ENCODE results near the gene RPS6KL1. TPM values are rescaled to one million over a fixed set of nuclear protein-coding genes. Genes with fewer than 3 reads are reported as not detected.

Gene RPS6KL1
- total RNA-seq, 2 donors from 2014 or later: 8.0 to 16.2 TPM

GRCh38 chr14:74886001-74886400 is 37.1 kb downstream of the RPS6KL1 start:
- Histone ChIP-seq H3K36me3 (replicated peaks in 1 of 2; ENCODE audit: insufficient read depth in 1 of 2, low read depth in 2 of 2) (peaks cover 6 to 9% of the 10 kb centered on the region in 2 donors), H3K27me3 (no peaks in the 10 kb centered on the region), H3K4me1 (peaks cover 57% of the 10 kb centered on the region), H3K9me3 (no peaks in the 10 kb centered on the region), H3K27ac (no peak overlapping the region), H3K4me3 (no peak overlapping the region)
- intact Hi-C loops (cut with DNase I): no loop called here
- no peak for DNase-seq
- 82% methylated on average over 2 to 3 of the region's 3 CpGs for WGBS, 2 donors
- no peak for ATAC-seq
- TF ChIP-seq, protein P1, sequence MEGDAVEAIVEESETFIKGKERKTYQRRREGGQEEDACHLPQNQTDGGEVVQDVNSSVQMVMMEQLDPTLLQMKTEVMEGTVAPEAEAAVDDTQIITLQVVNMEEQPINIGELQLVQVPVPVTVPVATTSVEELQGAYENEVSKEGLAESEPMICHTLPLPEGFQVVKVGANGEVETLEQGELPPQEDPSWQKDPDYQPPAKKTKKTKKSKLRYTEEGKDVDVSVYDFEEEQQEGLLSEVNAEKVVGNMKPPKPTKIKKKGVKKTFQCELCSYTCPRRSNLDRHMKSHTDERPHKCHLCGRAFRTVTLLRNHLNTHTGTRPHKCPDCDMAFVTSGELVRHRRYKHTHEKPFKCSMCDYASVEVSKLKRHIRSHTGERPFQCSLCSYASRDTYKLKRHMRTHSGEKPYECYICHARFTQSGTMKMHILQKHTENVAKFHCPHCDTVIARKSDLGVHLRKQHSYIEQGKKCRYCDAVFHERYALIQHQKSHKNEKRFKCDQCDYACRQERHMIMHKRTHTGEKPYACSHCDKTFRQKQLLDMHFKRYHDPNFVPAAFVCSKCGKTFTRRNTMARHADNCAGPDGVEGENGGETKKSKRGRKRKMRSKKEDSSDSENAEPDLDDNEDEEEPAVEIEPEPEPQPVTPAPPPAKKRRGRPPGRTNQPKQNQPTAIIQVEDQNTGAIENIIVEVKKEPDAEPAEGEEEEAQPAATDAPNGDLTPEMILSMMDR (IDR thresholded peaks at IDR 0.05): no peak
- TF ChIP-seq POLR2A (IDR thresholded peaks at IDR 0.05): no peak

DNA sequence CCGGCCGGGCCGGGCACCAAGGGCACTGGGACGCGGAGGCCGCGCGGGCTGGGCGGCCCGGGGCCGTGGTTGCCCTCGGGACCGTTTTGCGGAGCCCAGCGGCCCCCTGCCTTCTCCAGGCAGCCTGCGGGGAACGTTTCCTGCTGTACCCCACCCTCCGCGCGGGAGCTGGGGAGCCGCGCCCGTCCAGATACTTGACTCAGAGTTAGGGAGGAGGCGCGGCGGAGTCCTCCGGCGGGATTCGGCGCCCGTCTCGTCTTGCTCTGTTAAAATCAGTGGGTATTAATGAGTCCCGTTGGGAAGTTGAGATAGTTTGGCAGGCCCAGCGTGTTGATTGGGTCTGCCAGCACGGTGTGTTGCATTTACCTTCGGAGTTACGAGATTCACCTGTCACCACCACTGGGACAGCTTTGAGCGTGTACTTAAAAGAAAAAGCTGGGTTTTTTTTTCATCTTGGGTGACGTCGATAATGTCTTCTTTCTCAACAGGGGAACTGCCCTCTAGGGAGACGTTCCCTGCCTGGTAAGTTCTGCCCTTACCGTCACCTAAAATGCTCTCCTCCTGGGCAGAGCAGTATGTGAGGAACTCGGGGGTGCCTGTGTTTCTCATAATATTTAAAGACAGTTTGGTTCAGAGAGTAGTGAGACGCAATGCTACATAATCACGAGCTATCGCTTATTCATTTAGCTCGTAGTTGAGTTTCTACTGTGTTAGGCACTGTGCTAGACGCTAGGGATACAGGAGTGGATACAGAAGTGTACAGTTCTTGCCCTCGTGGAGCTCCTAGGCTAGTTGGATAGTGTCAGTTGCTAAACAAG is 40.7 kb downstream of the RPS6KL1 start:
- intact Hi-C loops (cut with DNase I): no loop called here
- WGBS, 2 donors: 0 to 2% methylated on average over 12 to 48 of the region's 49 CpGs
- DNase-seq (peak; percentile 38 to 48 (median 42)), ATAC-seq (peak; percentile 48)
- Histone ChIP-seq H3K4me1 (peaks cover 43% of the 10 kb centered on the region), H3K27me3 (no peaks in the 10 kb centered on the region), H3K9me3 (no peaks in the 10 kb centered on the region), H3K36me3 (replicated peaks in 1 of 2; ENCODE audit: insufficient read depth in 1 of 2, low read depth in 2 of 2) (no peaks in the 10 kb centered on the region), H3K27ac (peak overlapping the region; percentile 84 to 96 (median 86)), H3K4me3 (peak overlapping the region; percentile 67 to 98)
- no peak for TF ChIP-seq POLR2A (IDR thresholded peaks at IDR 0.05)
- TF ChIP-seq, protein P1 (IDR thresholded peaks at IDR 0.05): no peak

- Histone ChIP-seq H3K9me3 (no peaks in the 10 kb centered on the region), H3K27ac (peak within 1 kb of the TSS; percentile 84 to 96 (median 86)), H3K4me3 (peak within 1 kb of the TSS; percentile 67 to 98), H3K4me1 (peaks cover 43% of the 10 kb centered on the region), H3K27me3 (no peaks in the 10 kb centered on the region), H3K36me3 (replicated peaks in 1 of 2; ENCODE audit: insufficient read depth in 1 of 2, low read depth in 2 of 2) (no peaks in the 10 kb centered on the region)
- intact Hi-C loops (cut with DNase I): no loop called here
- DNase-seq (peak; percentile 86 to 89 (median 88)), ATAC-seq (peak; percentile 97)
- TF ChIP-seq, protein P1 (IDR thresholded peaks at IDR 0.05): no peak
- TF ChIP-seq POLR2A (IDR thresholded peaks at IDR 0.05): peak; percentile 64 to 84 (median 83)
- WGBS, 2 donors: 0% methylated on average over 9 to 53 of the region's 53 CpGs
Measured at GRCh38 chr14:74881431-74882102, 41.5 kb downstream of the RPS6KL1 start, which contains the start of gene DLST. Gene DLST, plus strand, starts transcription at chr14:74881916. Its CDS starts 38 bp downstream, at chr14:74881954.

DNA sequence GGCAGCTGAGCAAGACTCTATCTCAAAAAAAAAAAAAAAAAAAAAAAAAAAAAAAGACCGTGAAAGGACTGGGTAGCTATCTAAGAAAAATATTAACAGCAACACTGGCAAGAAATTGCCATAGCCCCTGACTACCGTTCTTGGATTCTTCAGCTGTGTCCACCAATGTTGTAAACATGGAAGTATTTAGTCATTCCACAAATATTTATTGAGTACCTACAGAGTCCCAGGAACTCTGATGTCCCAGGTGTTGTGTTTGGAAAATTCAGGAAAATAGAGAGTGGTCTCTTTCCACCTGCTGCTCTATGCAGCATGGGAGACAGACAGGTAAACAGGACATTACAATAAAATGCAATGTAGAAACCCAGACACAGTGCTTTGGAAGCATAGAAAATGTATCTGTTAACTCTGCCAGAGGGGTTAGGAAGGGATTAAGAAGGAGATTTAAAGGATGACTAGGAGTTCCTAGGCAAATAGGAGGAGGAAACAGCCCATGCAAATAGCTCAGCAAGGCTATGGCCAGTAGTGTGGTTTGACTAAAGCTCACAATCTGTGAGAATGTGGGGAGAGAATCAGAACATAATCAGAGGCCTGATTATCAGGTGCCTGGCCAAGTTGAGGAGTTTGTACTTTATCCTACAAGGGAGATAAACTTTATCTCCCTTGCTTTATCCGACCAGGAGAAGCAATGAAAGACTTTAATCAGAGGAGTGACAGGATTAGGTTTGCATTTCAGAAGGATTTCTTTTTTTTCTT is 43.5 kb downstream of the RPS6KL1 start:
- WGBS, 2 donors: 13 to 26% methylated on average over 3 of the region's 3 CpGs
- H3K27ac ChIP-seq: peak overlapping the region in 1 of 4 donors; percentile 7

More for the DNA sequence above, 43.5 kb downstream of the RPS6KL1 start:
- DNase-seq: no peak
- no peak for ATAC-seq
- no peak for TF ChIP-seq POLR2A (IDR thresholded peaks at IDR 0.05)
- TF ChIP-seq, protein P1 (IDR thresholded peaks at IDR 0.05): no peak
- Histone ChIP-seq H3K4me3 (no peak overlapping the region), H3K36me3 (replicated peaks in 1 of 2; ENCODE audit: insufficient read depth in 1 of 2, low read depth in 2 of 2) (no peaks in the 10 kb centered on the region), H3K27me3 (no peaks in the 10 kb centered on the region), H3K9me3 (no peaks in the 10 kb centered on the region), H3K4me1 (peaks cover 27% of the 10 kb centered on the region)
- intact Hi-C loops (cut with DNase I): no loop called here
